ENCODE data around the gene SLC47A2.

The SLC47A2 gene

GRCh38 chr17:19631905-19632304, 84.5 kb downstream of the SLC47A2 start:
- no peak for DNase-seq

GRCh38 chr17:19630661-19631060, 85.7 kb downstream of the SLC47A2 start:
- no peak for DNase-seq

- DNase-seq, result no peak
Observed at GRCh38 chr17:19630035-19630434, 86.3 kb downstream of the SLC47A2 start.

GRCh38 chr17:19629449-19629848, 86.9 kb downstream of the SLC47A2 start:
- DNase-seq, result no peak
